OCI-LY1 (cell line): ENCODE data around the gene TBPL1.

Source experiments
- H2AFZ ChIP-seq: fragments of 200-600 bp; sonication (generic), shearing (Covaris generic); 2 replicates; pipeline ENCODE4 v1.6.0; 2014; ENCODE audit warnings: antibody characterized with exemption, mild to moderate bottlenecking, low read length
- H3F3A ChIP-seq: fragments of 200-600 bp; sonication (generic), shearing (Covaris generic); 2 replicates; pipeline ENCODE4 v1.6.0; 2014; ENCODE audit warnings: mild to moderate bottlenecking, antibody characterized with exemption, low read length, moderate library complexity; ENCODE audit not compliant: insufficient read depth
- H3K27ac ChIP-seq: fragments of 200-600 bp; sonication (generic); 2 replicates; pipeline ENCODE4 v1.5.1; 2014; ENCODE audit warnings: low read length, mixed run types, mild to moderate bottlenecking, low read depth; ENCODE audit not compliant: poor library complexity, severe bottlenecking
- H3K27me3 ChIP-seq: fragments of 200-600 bp; sonication (generic); 2 replicates; pipeline ENCODE4 v1.6.0; 2014; ENCODE audit warnings: antibody characterized with exemption, mild to moderate bottlenecking, low read length, moderate library complexity; ENCODE audit not compliant: insufficient read depth
- H3K36me3 ChIP-seq: fragments of 200-600 bp; sonication (generic); 2 replicates; pipeline ENCODE4 v1.6.1; 2014; ENCODE audit warnings: mild to moderate bottlenecking, antibody characterized with exemption, low read length, moderate library complexity, mixed read lengths; ENCODE audit not compliant: insufficient read depth
- H3K4me1 ChIP-seq: fragments of 200-600 bp; sonication (generic); 2 replicates; pipeline ENCODE4 v1.5.1; 2014; ENCODE audit warnings: mild to moderate bottlenecking, low read length, moderate library complexity; ENCODE audit not compliant: insufficient read depth, severe bottlenecking
- H3K4me2 ChIP-seq: fragments of 200-600 bp; sonication (generic), shearing (Covaris generic); 2 replicates; pipeline ENCODE4 v1.6.1; 2014; ENCODE audit warnings: low read length
- H3K4me3 ChIP-seq: fragments of 200-600 bp; sonication (generic); 2 replicates; pipeline ENCODE4 v1.5.1; 2014; ENCODE audit warnings: low read length, low read depth, mild to moderate bottlenecking, mixed read lengths; ENCODE audit not compliant: poor library complexity, severe bottlenecking
- H3K79me2 ChIP-seq: fragments of 200-600 bp; shearing (Covaris generic); 2 replicates; pipeline ENCODE4 v1.6.1; 2016; ENCODE audit warnings: mixed run types, low read length, mixed read lengths; ENCODE audit not compliant: insufficient read depth
- H3K9ac ChIP-seq: fragments of 200-600 bp; sonication (generic), shearing (Covaris generic); 2 replicates; pipeline ENCODE4 v1.6.1; 2014; ENCODE audit warnings: mild to moderate bottlenecking, low read length, mixed read lengths
- H3K9me2 ChIP-seq: fragments of 200-600 bp; sonication (generic), shearing (Covaris generic); 2 replicates; pipeline ENCODE4 v1.6.1; 2014; ENCODE audit warnings: low read depth, mild to moderate bottlenecking, low read length, mixed read lengths
- H3K9me3 ChIP-seq: fragments of 200-600 bp; shearing (Covaris generic); 2 replicates; pipeline ENCODE4 v1.6.1; 2014; ENCODE audit warnings: low read length, mixed read lengths
- H4K20me1 ChIP-seq: fragments of 200-600 bp; sonication (generic), shearing (Covaris generic); 2 replicates; pipeline ENCODE4 v1.6.0; 2016; ENCODE audit warnings: mild to moderate bottlenecking, low read length; ENCODE audit not compliant: insufficient read depth
- EZH2 ChIP-seq: fragments of 200-600 bp; sonication (generic), shearing (Covaris generic); IDR thresholded peaks from 2 replicates; pipeline ENCODE4 v1.8.0; 2017; ENCODE audit warnings: borderline replicate concordance, mixed run types, mild to moderate bottlenecking, antibody characterized with exemption, low read length, moderate library complexity, mixed read lengths
- TF ChIP-seq, protein P1 (sequence below): fragments of 200-600 bp; sonication (generic), shearing (Covaris generic); IDR thresholded peaks from 2 replicates; pipeline ENCODE4 v1.5.1; 2017; ENCODE audit warnings: mild to moderate bottlenecking, antibody characterized with exemption, low read length, moderate library complexity, mixed read lengths

The TBPL1 gene

DNA sequence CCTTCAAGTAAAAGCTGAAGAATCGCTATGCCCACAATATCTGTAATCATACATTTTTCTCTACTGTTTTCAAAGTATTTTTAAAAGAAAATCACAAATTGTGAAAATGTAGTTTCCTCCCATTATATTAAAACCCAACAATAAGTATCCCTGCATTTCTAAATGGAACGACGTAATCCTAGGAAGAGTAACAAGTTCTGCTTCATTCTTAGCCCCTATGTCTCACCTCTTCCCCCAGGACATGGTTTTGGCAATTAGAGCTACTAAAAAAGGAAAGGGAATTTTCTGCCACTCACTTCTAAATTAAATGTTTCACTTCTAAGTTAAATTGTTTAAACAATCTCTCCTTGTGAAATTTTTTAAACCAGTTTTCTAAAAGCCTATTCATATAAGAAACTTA, 47.4 kb downstream of the TBPL1 start:
- no peak overlapping the region for H3K9ac ChIP-seq
- H3K9me2 ChIP-seq = no peaks in the 10 kb centered on the region
- H3F3A ChIP-seq = no peaks in the 10 kb centered on the region; the same call in 1 of the 2 replicates
- H3K27me3 ChIP-seq = no peaks in the 10 kb centered on the region
- peaks cover 9% of the 10 kb centered on the region for H3K4me1 ChIP-seq
- no peak for TF ChIP-seq EZH2
- TF ChIP-seq, protein P1, sequence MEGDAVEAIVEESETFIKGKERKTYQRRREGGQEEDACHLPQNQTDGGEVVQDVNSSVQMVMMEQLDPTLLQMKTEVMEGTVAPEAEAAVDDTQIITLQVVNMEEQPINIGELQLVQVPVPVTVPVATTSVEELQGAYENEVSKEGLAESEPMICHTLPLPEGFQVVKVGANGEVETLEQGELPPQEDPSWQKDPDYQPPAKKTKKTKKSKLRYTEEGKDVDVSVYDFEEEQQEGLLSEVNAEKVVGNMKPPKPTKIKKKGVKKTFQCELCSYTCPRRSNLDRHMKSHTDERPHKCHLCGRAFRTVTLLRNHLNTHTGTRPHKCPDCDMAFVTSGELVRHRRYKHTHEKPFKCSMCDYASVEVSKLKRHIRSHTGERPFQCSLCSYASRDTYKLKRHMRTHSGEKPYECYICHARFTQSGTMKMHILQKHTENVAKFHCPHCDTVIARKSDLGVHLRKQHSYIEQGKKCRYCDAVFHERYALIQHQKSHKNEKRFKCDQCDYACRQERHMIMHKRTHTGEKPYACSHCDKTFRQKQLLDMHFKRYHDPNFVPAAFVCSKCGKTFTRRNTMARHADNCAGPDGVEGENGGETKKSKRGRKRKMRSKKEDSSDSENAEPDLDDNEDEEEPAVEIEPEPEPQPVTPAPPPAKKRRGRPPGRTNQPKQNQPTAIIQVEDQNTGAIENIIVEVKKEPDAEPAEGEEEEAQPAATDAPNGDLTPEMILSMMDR = no peak
- H3K27ac ChIP-seq = no peak overlapping the region
- H4K20me1 ChIP-seq = no peaks in the 10 kb centered on the region
- H3K79me2 ChIP-seq = no peaks in the 10 kb centered on the region
- no peaks in the 10 kb centered on the region for H3K9me3 ChIP-seq
- H3K4me2 ChIP-seq = no peak overlapping the region
- H3K4me3 ChIP-seq = no peak overlapping the region
- H3K36me3 ChIP-seq = no peaks in the 10 kb centered on the region
- no peak overlapping the region for H2AFZ ChIP-seq

DNA sequence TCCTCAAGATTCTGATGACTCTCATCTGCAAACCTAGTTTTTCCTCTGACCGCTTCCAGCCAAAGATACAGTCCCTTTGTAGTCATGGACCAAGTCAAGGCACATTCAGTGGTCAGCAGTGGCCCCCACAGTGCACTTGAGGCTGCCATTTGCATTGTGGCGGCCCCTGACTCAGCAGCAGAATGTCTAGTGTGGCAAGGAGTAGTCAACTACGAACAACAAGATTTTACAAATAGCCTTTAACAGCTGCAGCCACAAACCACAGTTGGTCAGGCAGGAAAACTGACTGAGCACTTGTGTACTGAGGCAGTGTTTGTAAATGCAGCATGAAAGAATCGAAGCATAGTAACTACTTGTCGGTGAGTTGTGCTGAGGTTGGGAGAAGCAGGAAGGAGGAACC, 49.8 kb downstream of the TBPL1 start:
- Histone ChIP-seq H3K27me3 (no peaks in the 10 kb centered on the region), H3K9ac (no peak overlapping the region), H3K9me2 (no peaks in the 10 kb centered on the region), H3F3A (no peaks in the 10 kb centered on the region; the same call in 1 of the 2 replicates), H3K4me1 (peaks cover 21% of the 10 kb centered on the region), H3K4me2 (no peak overlapping the region), H3K4me3 (no peak overlapping the region), H4K20me1 (no peaks in the 10 kb centered on the region), H3K27ac (no peak overlapping the region), H2AFZ (no peak overlapping the region), H3K9me3 (no peaks in the 10 kb centered on the region), H3K36me3 (no peaks in the 10 kb centered on the region), H3K79me2 (no peaks in the 10 kb centered on the region)
- TF ChIP-seq, protein P1 = no peak
- no peak for TF ChIP-seq EZH2

DNA sequence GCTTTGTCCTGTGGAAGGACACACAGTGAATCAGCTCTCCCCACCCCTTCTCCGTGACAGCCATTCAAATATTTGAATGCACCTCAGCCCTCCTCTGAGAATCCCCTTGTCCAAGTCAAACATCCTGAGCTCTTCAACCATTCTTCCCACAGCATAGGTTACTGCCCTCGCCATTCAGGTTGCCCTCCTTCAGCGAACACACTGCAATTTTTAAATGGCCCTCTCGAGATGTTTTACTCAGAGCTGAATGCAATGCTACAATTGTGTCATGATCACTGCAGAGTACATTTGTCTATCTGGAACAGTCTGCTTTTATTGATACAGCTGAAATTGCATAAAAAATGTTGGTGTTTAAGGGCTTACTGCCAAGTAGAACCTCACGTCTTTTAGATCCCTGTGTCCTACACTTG, 50.5 kb downstream of the TBPL1 start:
- H3K36me3 ChIP-seq = no peaks in the 10 kb centered on the region
- no peak overlapping the region for H3K4me2 ChIP-seq
- no peak overlapping the region for H2AFZ ChIP-seq
- H3K27me3 ChIP-seq = no peaks in the 10 kb centered on the region
- H3K4me1 ChIP-seq = peaks cover 21% of the 10 kb centered on the region
- H3K4me3 ChIP-seq = no peak overlapping the region
- H3K79me2 ChIP-seq = no peaks in the 10 kb centered on the region
- TF ChIP-seq, protein P1 = no peak
- TF ChIP-seq EZH2 = no peak
- H3F3A ChIP-seq = no peaks in the 10 kb centered on the region; the same call in 1 of the 2 replicates
- H3K9me2 ChIP-seq = no peaks in the 10 kb centered on the region
- no peak overlapping the region for H3K9ac ChIP-seq
- no peaks in the 10 kb centered on the region for H3K9me3 ChIP-seq
- H3K27ac ChIP-seq = no peak overlapping the region
- no peaks in the 10 kb centered on the region for H4K20me1 ChIP-seq
